NB4 (cell line): ENCODE data around the gene CEP170.
"Not testable (repeated sequence)": the region's sequence is repeated elsewhere in the genome, so short reads cannot be mapped to it uniquely, and the experiment has no call there.

Experiments
- DNase-seq: peaks from one replicate; pipeline ENCODE4 v3.0.0; 2010; ENCODE audit warnings: low read depth
- H3K4me3 ChIP-seq: one replicate; pipeline ENCODE4 v1.5.1; 2011; ENCODE audit warnings: mild to moderate bottlenecking, low read depth, low read length, moderate library complexity
- MYC ChIP-seq: IDR thresholded peaks from 2 replicates; pipeline ENCODE4 v1.6.1; 2011; ENCODE audit warnings: low read depth, low read length
- POLR2A ChIP-seq: IDR thresholded peaks from 2 replicates; pipeline ENCODE4 v1.6.1; 2011; ENCODE audit warnings: mild to moderate bottlenecking; ENCODE audit not compliant: insufficient read length; ENCODE audit errors: extremely low read depth
- TF ChIP-seq, protein P1 (sequence below): IDR thresholded peaks from one replicate; pipeline ENCODE4 v1.5.1; 2012; ENCODE audit warnings: low read depth, low read length
- TF ChIP-seq, protein P2 (sequence below): IDR thresholded peaks from 2 replicates; pipeline ENCODE4 v1.6.1; 2011; ENCODE audit warnings: low read depth, low read length

The CEP170 gene

GRCh38 chr1:243218059-243218458 lies 37.0 kb downstream of the CEP170 start:
- H3K4me3 ChIP-seq = no peak overlapping the region
- TF ChIP-seq POLR2A (no peak), MYC (no peak)
- TF ChIP-seq, protein P1, sequence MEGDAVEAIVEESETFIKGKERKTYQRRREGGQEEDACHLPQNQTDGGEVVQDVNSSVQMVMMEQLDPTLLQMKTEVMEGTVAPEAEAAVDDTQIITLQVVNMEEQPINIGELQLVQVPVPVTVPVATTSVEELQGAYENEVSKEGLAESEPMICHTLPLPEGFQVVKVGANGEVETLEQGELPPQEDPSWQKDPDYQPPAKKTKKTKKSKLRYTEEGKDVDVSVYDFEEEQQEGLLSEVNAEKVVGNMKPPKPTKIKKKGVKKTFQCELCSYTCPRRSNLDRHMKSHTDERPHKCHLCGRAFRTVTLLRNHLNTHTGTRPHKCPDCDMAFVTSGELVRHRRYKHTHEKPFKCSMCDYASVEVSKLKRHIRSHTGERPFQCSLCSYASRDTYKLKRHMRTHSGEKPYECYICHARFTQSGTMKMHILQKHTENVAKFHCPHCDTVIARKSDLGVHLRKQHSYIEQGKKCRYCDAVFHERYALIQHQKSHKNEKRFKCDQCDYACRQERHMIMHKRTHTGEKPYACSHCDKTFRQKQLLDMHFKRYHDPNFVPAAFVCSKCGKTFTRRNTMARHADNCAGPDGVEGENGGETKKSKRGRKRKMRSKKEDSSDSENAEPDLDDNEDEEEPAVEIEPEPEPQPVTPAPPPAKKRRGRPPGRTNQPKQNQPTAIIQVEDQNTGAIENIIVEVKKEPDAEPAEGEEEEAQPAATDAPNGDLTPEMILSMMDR = no peak
- TF ChIP-seq, protein P2, sequence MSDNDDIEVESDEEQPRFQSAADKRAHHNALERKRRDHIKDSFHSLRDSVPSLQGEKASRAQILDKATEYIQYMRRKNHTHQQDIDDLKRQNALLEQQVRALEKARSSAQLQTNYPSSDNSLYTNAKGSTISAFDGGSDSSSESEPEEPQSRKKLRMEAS = no peak
- DNase-seq = no peak

GRCh38 chr1:243217349-243217748 lies 37.7 kb downstream of the CEP170 start:
- DNase-seq = no peak
- TF ChIP-seq MYC (no peak), POLR2A (no peak)
- TF ChIP-seq, protein P1 = no peak
- TF ChIP-seq, protein P2 = no peak
- H3K4me3 ChIP-seq = no peak overlapping the region

DNA sequence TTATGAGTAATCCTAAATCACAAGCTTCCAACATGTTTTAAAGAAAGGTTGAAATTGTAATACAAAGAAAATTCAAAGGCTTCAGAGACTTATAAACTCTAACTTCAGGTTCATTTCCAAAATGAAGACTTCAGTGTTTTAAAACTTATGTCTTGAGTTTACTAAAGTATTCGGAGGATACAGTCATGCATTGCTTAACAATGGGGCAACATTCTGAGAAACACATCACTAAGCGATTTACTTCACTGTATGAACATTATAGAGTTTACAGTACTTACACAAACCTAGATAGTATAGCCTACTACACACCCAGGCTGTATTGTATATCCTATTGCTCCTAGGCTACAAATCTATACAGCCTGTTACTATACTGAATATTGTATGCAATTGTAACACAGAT lies 38.3 kb downstream of the CEP170 start:
- DNase-seq = no peak
- TF ChIP-seq, protein P2 = no peak
- H3K4me3 ChIP-seq = no peak overlapping the region

GRCh38 chr1:243215276-243215875 lies 39.7 kb downstream of the CEP170 start:
- not testable (repeated sequence) for DNase-seq

GRCh38 chr1:243213045-243213787 lies 41.9 kb downstream of the CEP170 start:
- TF ChIP-seq POLR2A = no peak
- DNase-seq = no peak
- H3K4me3 ChIP-seq = no peak overlapping the region

More at GRCh38 chr1:243215276-243215875, 39.7 kb downstream of the CEP170 start:
- H3K4me3 ChIP-seq = not testable (repeated sequence)

- DNase-seq, H3K4me3 ChIP-seq: not testable (repeated sequence)
These were observed 43.1 kb downstream of the CEP170 start for GRCh38 chr1:243211984-243212383.

GRCh38 chr1:243205026-243205501 lies 50.0 kb downstream of the CEP170 start:
- not testable (repeated sequence) for DNase-seq, H3K4me3 ChIP-seq

- not testable (repeated sequence) for DNase-seq, H3K4me3 ChIP-seq
These were observed 50.7 kb downstream of the CEP170 start for GRCh38 chr1:243204336-243204735.

DNA sequence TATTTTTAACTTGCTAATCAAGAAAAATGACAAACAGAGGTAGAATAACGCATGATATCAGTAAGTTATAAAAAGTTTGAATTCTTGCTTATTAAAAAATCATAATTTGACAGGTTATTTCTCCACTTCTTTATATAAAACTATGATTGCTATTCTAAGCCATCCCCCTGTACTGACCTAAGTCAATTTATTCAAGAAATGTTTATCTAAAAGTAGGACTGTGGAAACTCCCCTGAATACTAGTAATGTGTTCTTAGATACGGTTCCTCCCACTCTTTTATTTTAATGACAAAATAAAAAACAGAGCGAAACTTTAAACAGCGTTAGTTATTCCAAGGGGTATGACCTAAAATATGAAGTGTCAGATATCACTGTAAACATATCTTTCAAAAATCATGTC lies 51.9 kb downstream of the CEP170 start:
- H3K4me3 ChIP-seq, DNase-seq: not testable (repeated sequence)

DNA sequence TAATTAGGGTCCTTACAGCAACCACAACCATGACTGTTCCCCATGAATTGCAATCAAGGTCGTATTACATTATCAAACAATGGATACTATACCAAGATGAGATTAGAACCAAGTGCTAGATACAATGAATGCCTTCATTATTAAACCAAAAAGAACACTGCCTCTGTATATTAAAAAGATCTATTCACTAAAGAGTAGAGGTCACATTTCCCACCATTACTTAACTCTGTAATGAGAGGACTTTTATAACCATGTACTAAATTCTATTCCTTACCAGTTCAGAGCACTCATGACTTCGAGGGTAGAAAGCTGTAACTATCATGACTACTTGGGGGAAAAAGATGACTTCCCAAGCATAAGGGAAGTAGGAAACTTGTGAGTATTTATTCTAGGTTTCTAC lies 53.8 kb downstream of the CEP170 start:
- H3K4me3 ChIP-seq, DNase-seq: not testable (repeated sequence)

DNA sequence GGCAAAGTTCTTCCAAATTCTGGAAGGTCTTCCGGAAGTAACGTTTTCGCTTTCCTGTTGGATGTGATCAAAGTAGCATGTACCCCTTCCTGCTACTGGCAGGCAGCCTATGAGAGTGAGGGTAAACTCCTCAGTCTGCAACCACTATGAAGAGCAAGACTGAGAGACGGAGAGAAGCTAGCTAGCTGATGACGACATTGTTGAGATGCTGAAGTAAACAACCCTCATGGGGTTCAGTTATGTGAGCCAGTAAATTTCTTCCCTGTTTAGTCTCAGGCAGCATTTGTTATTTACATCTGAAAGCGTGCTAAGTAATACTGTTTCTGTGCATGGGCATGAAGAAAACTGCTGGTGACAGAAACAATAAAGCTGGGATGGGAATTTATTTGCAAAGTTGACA lies 57.6 kb downstream of the CEP170 start:
- not testable (repeated sequence) for DNase-seq

GRCh38 chr1:243193330-243193729 lies 61.8 kb downstream of the CEP170 start:
- not testable (repeated sequence) for DNase-seq

More for the DNA sequence above, 57.6 kb downstream of the CEP170 start:
- H3K4me3 ChIP-seq = not testable (repeated sequence)

DNA sequence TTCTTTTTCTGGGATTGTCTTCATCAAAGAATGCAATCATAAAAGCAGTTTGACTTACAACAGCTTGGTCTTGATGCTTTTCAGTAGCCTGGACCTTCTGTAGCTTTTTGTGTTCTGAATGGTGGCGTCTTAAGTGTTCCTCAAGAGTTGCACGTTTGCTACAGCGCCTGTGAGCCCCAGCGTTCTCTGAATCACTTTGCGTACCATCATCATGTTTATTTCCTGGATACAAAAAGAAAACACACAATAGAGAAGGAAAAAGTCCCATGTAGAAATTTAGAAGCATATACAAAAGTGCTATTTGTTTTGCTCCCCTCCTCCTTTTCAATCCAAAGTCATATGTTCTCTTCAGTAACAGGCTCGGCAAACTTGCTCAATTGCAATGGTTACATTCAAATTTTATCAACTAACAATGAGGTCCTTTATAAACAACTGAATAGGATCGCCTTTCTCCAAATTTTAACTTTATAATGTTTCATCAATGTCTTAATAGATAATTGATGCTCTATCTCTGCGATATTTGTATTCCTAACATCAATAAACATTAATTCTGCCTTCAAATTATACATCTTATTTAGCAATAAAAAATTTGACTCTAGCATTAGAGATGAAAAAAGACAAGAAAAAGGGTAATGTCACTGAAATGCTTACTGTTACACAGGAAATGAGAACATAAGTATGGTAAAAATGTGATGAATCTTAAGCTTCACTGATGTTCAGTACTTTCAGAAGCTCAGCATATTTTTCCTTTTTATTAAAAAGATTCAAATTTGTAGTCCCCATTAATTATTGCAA lies 68.7 kb downstream of the CEP170 start:
- DNase-seq = not testable (repeated sequence)

More at GRCh38 chr1:243193330-243193729, 61.8 kb downstream of the CEP170 start:
- H3K4me3 ChIP-seq = not testable (repeated sequence)

DNA sequence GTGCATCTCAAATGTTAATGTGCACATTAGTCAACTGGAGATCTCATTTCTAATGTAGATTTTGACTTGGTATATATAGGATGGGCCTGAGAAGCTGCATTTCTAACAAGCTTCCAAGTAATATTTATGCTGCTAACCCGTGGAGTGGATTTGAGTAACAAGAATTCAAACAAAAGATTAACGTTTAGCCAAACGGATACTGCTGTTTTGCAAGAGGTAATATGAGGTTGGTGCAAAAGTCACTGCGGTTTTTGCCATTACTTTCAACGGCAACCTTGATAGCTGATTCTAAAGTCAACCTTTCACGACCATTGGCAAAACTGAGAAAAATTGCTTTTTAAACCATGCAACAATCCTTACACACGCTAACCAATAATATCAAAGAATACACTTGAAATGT lies 70.3 kb downstream of the CEP170 start:
- not testable (repeated sequence) for H3K4me3 ChIP-seq, DNase-seq

More for the DNA sequence above, 68.7 kb downstream of the CEP170 start:
- not testable (repeated sequence) for H3K4me3 ChIP-seq

DNA sequence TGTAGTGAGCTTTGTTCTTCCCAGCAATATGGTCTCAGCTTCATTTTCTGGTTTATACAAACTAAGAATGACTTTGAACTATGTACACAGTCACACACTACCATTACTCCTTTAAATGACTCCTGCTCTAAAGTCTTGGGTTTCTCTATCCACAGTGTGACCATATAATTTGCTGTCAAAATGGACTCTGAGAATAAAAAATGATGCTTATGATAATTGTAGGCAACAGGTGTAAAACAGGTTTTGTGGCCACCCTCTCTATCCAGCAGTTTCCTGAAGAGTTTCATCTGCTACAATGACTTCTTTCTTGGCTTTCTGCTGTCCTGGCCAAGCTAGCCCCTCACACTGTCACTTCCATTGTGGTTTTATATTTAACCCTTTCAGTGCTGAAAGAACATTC lies 71.4 kb downstream of the CEP170 start:
- DNase-seq, H3K4me3 ChIP-seq: not testable (repeated sequence)
